Measurements from ENCODE around the gene SLC16A12.

GRCh38 chr10:89414879-89415821 is 120.2 kb downstream of the SLC16A12 start:
- TF ChIP-seq POLR2A (IDR thresholded peaks at IDR 0.05; ENCODE audit: low read depth, low read length) (no peak), POLR2AphosphoS5 (IDR thresholded peaks at IDR 0.05; ENCODE audit: low read depth, low read length) (no peak)
